K562 (cell line): ENCODE measurements around the gene OR5B21. TPM values are rescaled to one million over a fixed set of nuclear protein-coding genes. Genes with fewer than 3 reads are reported as not detected.

ENCODE experiments used
- ATAC-seq: fragments of 200-7000 bp; cut with Tn5 transposase; 3 replicates; pipeline ENCODE4 v1.9.1; 2020; ENCODE audit warnings: moderate library complexity
- BruUV-seq: library from RNA; stranded (reverse); fragments of 400-500 nt; replicated peaks from 2 replicates; lab custom pipeline; 2021; lab: Mats Ljungman, UMichigan
- CTCF ChIA-PET: fragments of 300-600 bp; formaldehyde crosslinking; extraction: SDS; loops from one replicate; lab custom pipeline; 2021; ENCODE audit warnings: low intra/inter-chr PET ratio; lab: Yijun Ruan, JAX
- POLR2A ChIA-PET: fragments of 300-600, 350-650 bp; sonication (Branson Sonifier 250); formaldehyde crosslinking; extraction: SDS; loops from one replicate; lab custom pipeline; 2021; ENCODE audit warnings: antibody characterized with exemption, inconsistent platforms; lab: Yijun Ruan, JAX
- DNase-seq, 4 experiments: peaks; one replicate each; pipeline versions ENCODE4 v3.0.0 to v3.0.0-alpha.2; 2011 to 2018; ENCODE audit warnings: low spot score in 3 of 4, mixed read lengths in 3 of 4; ENCODE audit errors: extremely low read depth in 1 of 4
- FAIRE-seq: peaks from 2 replicates; lab custom pipeline; 2011; peaks lifted over from hg19 to GRCh38; lab: Jason Lieb, UNC
- H2AFZ ChIP-seq: 2 replicates; pipeline ENCODE4 v1.6.0; 2011; ENCODE audit warnings: low read depth, low read length, control low read depth, inconsistent platforms
- H3K27ac ChIP-seq: fragments of 200-600 bp; 3 replicates; pipeline ENCODE4 v1.8.0; 2011; ENCODE audit warnings: low read depth, mild to moderate bottlenecking, control low read depth, inconsistent platforms, low read length, moderate library complexity, mixed read lengths; ENCODE audit errors: extremely low read depth
- H3K27me3 ChIP-seq, 2 experiments: fragments of 300-600 bp in 1 of 2; 2 replicates in 1 of 2; 3 replicates in 1 of 2; pipeline versions ENCODE4 v1.6.0 to v1.8.0; 2011; ENCODE audit warnings: inconsistent platforms in 2 of 2, low read length in 2 of 2, mild to moderate bottlenecking in 1 of 2, mixed read lengths in 1 of 2, moderate library complexity in 1 of 2; ENCODE audit not compliant: control insufficient read depth in 2 of 2, insufficient read depth in 2 of 2
- H3K36me3 ChIP-seq: fragments of 300-600 bp; 3 replicates; pipeline ENCODE4 v1.8.0; 2011; ENCODE audit warnings: mild to moderate bottlenecking, low read length, inconsistent platforms; ENCODE audit not compliant: control insufficient read depth, insufficient read depth
- H3K4me1 ChIP-seq, 2 experiments: fragments of 200-600 bp in 1 of 2; replicated peaks in 1 of 2; 2 replicates in 1 of 2; 3 replicates in 1 of 2; pipeline versions ENCODE4 v1.5.1 to v1.8.0; 2011; ENCODE audit warnings: inconsistent platforms in 2 of 2, low read length in 2 of 2, mild to moderate bottlenecking in 1 of 2, mixed read lengths in 1 of 2, moderate library complexity in 1 of 2; ENCODE audit not compliant: control insufficient read depth in 2 of 2, insufficient read depth in 2 of 2
- H3K4me2 ChIP-seq: 2 replicates; pipeline ENCODE4 v1.6.1; 2011; ENCODE audit warnings: low read length, control low read depth, inconsistent platforms, mixed read lengths; ENCODE audit not compliant: insufficient read depth
- H3K4me3 ChIP-seq: fragments of 200-600 bp; sonication (generic), shearing (Covaris generic); 2 replicates; pipeline ENCODE4 v1.5.1; 2016; ENCODE audit warnings: control low read depth, inconsistent platforms
- H3K79me2 ChIP-seq: fragments of 200-600 bp; 3 replicates; pipeline ENCODE4 v1.8.0; 2011; ENCODE audit warnings: low read length, inconsistent platforms; ENCODE audit not compliant: control insufficient read depth, insufficient read depth
- H3K9ac ChIP-seq, 2 experiments: 2 replicates each; pipeline versions ENCODE4 v1.6.0 to v1.6.1; 2011; ENCODE audit warnings: low read depth in 2 of 2, low read length in 2 of 2, control low read depth in 1 of 2, inconsistent platforms in 1 of 2, mild to moderate bottlenecking in 1 of 2, mixed read lengths in 1 of 2; ENCODE audit not compliant: insufficient read depth in 1 of 2
- H3K9me1 ChIP-seq: one replicate; pipeline ENCODE4 v1.6.0; 2011; ENCODE audit warnings: inconsistent platforms, mild to moderate bottlenecking, low read length, moderate library complexity; ENCODE audit not compliant: control insufficient read depth, insufficient read depth
- H3K9me3 ChIP-seq: replicated peaks from 2 replicates; pipeline ENCODE4 v1.5.1; 2011; ENCODE audit warnings: low read depth, low read length, inconsistent platforms; ENCODE audit not compliant: control insufficient read depth, insufficient read depth
- H4K20me1 ChIP-seq: replicated peaks from 2 replicates; pipeline ENCODE4 v1.6.1; 2011; ENCODE audit warnings: low read length, inconsistent platforms, mixed read lengths; ENCODE audit not compliant: control insufficient read depth, insufficient read depth
- ARNT ChIP-seq, 2 experiments: fragments of 450-650 bp; IDR thresholded peaks; 2 replicates each; pipeline ENCODE4 v1.6.1; 2016; ENCODE audit warnings: mild to moderate bottlenecking in 1 of 2
- DMBX1 ChIP-seq: fragments of 250-450 bp; sonication (Bioruptor Pico); IDR thresholded peaks from 2 replicates; pipeline ENCODE4 v1.8.0; 2022; ENCODE audit warnings: inconsistent platforms, mild to moderate bottlenecking, moderate library complexity, borderline replicate concordance
- FOXK2 ChIP-seq, 2 experiments: fragments of 450-650 bp; IDR thresholded peaks in 1 of 2; conservative IDR thresholded peaks in 1 of 2; 2 replicates each; pipeline ENCODE4 v1.6.1; 2016; ENCODE audit warnings: low read depth in 2 of 2, mild to moderate bottlenecking in 1 of 2
- FUS ChIP-seq: fragments of 200-400 bp; formaldehyde crosslinking; optimal IDR thresholded peaks from 2 replicates; pipeline ENCODE3; 2017; ENCODE audit warnings: low read depth, low read length
- GTF2A2 ChIP-seq: IDR thresholded peaks from 2 replicates; pipeline ENCODE4 v1.6.1; 2016; ENCODE audit warnings: mild to moderate bottlenecking, missing genetic modification characterization, missing compliant biosample characterization
- LCOR ChIP-seq: sonication (generic); formaldehyde crosslinking; IDR thresholded peaks from 2 replicates; pipeline ENCODE4 v1.8.0; 2022; ENCODE audit warnings: mild to moderate bottlenecking, missing genetic modification reagents
- WGBS: fragments of 100-300 bp; shearing (Covaris generic); methylation state at CpG from one replicate; pipeline ENCODE4 v1.1.6; 2016; ENCODE audit warnings: low coverage, mixed read lengths; ENCODE audit not compliant: insufficient coverage; ENCODE audit errors: missing lambda C conversion rate; 5-methylcytosine and 5-hydroxymethylcytosine counted together
- in situ Hi-C: fragments of 300-500 bp; cut with MboI; formaldehyde crosslinking; loops from 4 replicates; pipeline ENCODE4 v1.15.0; 2018; ENCODE audit warnings: inconsistent platforms, mixed read lengths
- intact Hi-C: fragments of 100-400 bp; cut with micrococcal nuclease; formaldehyde crosslinking; loops from 2 replicates; pipeline ENCODE4 v1.14.2; 2022
- polyA plus RNA-seq, 8 experiments: library from polyadenylated mRNA; depleted of rRNA in 4 of 8; stranded (reverse) in 5 of 8; unstranded in 3 of 8; fragments of >200 nt; fragmentation: Nextera tagmentation in 2 of 8; fragmentation: Illumina TruSeq in 1 of 8; extraction: Ambion mirVana in 2 of 8; extraction: Trizol in 1 of 8; gene quantifications; 2 replicates each; pipeline versions ENCODE4 v1.2.1 to v1.2.3, GENCODE V29; 2011 to 2014; ENCODE audit warnings: inconsistent platforms in 1 of 8, missing spikeins in 1 of 8
- total RNA-seq, 7 experiments: library from RNA; depleted of rRNA in 6 of 7; stranded (reverse); fragments of >200 nt in 6 of 7; fragmentation: Illumina TruSeq in 2 of 7; extraction: Trizol in 2 of 7; gene quantifications; 2 replicates each; pipeline versions ENCODE4 v1.2.1 to v1.2.3, GENCODE V29; 2011 to 2021; ENCODE audit warnings: low replicate concordance in 1 of 7
- TF ChIP-seq, protein P1 (sequence below): fragments of 200-800 bp; sonication (Bioruptor generic); IDR thresholded peaks from 2 replicates; pipeline ENCODE4 v1.6.1; 2017; ENCODE audit warnings: missing genetic modification characterization, missing compliant biosample characterization
- TF ChIP-seq, protein P2 (sequence below), 2 experiments: IDR thresholded peaks in 1 of 2; conservative IDR thresholded peaks in 1 of 2; 2 replicates each; pipeline ENCODE4 v1.6.1; 2016; ENCODE audit warnings: low read depth in 2 of 2, mild to moderate bottlenecking in 1 of 2, missing compliant biosample characterization in 1 of 2, missing genetic modification characterization in 1 of 2, moderate library complexity in 1 of 2
- TF ChIP-seq, protein P3 (sequence below), 2 experiments: fragments of 450-650 bp; IDR thresholded peaks; 2 replicates each; pipeline ENCODE4 v1.6.1; 2016; ENCODE audit warnings: mild to moderate bottlenecking in 2 of 2, borderline replicate concordance in 1 of 2, low read depth in 1 of 2, moderate library complexity in 1 of 2

OR5B21 gene
- total and polyA plus RNA-seq, 9 of the 15 experiments (the other 6 are each of a cell fraction or from before 2014, with no cell fraction given) = not detected

DNA sequence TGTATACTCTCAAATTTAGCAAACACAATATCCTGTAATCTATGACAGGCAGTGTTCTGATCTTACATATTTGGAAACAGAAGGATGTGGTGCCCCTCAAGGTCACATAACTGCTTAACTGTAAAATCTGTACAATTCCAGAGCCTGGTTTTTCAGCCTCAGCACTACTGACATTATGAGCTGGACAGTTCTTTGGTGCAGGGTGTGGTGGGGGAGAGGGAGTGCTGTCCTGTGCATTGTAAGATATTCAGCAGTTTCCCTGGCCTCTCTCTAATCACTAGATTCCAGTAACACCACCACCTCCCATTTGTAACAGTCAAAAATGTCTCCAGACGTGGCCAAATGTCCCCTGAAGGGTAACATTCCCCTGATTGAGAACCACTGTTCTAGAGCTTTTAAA lies 1.8 kb upstream of the OR5B21 start:
- Histone ChIP-seq H3K9me3 (no peaks in the 10 kb centered on the region), H3K36me3 (no peaks in the 10 kb centered on the region), H3K27ac (no peak overlapping the region), H3K4me3 (no peak overlapping the region), H4K20me1 (no peaks in the 10 kb centered on the region), H3K4me1 (no peaks in the 10 kb centered on the region), H3K27me3 (no peaks in the 10 kb centered on the region), H2AFZ (no peak overlapping the region), H3K9me1 (no peaks in the 10 kb centered on the region), H3K9ac (no peak overlapping the region), H3K79me2 (no peaks in the 10 kb centered on the region), H3K4me2 (no peak overlapping the region)
- BruUV-seq = no TSS peak
- CTCF ChIA-PET = no interaction called here
- no peak for ATAC-seq
- POLR2A ChIA-PET = no interaction called here
- 0% methylated on average over 1 of the region's 1 CpG for WGBS
- DNase-seq = no peak
- FAIRE-seq = no peak
- in situ Hi-C loops = loop anchor here (10.0 to 25.0 kb wide), 3 partner anchors 697 to 1165 kb away; partner anchors contain the start of genes CLP1 and ZDHHC5
- intact Hi-C loops = loop anchor here (5.0 to 10.0 kb wide), 2 partner anchors 675 to 1162 kb away; no protein-coding TSS in a partner anchor
- TF ChIP-seq, protein P1, sequence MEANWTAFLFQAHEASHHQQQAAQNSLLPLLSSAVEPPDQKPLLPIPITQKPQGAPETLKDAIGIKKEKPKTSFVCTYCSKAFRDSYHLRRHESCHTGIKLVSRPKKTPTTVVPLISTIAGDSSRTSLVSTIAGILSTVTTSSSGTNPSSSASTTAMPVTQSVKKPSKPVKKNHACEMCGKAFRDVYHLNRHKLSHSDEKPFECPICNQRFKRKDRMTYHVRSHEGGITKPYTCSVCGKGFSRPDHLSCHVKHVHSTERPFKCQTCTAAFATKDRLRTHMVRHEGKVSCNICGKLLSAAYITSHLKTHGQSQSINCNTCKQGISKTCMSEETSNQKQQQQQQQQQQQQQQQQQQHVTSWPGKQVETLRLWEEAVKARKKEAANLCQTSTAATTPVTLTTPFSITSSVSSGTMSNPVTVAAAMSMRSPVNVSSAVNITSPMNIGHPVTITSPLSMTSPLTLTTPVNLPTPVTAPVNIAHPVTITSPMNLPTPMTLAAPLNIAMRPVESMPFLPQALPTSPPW = no peak
- TF ChIP-seq, protein P2, sequence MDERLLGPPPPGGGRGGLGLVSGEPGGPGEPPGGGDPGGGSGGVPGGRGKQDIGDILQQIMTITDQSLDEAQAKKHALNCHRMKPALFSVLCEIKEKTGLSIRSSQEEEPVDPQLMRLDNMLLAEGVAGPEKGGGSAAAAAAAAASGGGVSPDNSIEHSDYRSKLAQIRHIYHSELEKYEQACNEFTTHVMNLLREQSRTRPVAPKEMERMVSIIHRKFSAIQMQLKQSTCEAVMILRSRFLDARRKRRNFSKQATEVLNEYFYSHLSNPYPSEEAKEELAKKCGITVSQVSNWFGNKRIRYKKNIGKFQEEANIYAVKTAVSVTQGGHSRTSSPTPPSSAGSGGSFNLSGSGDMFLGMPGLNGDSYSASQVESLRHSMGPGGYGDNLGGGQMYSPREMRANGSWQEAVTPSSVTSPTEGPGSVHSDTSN (CRISPR knock-in tag; IDR thresholded peaks at IDR 0.05; ENCODE audit: low read depth) = no peak
- TF ChIP-seq, protein P2 (tag; conservative IDR thresholded peaks at IDR 0.05; ENCODE audit: low read depth) = no peak
- TF ChIP-seq GTF2A2 (tag) = no peak
- no peak for TF ChIP-seq DMBX1 (CRISPR knock-in tag)
- TF ChIP-seq, protein P3, sequence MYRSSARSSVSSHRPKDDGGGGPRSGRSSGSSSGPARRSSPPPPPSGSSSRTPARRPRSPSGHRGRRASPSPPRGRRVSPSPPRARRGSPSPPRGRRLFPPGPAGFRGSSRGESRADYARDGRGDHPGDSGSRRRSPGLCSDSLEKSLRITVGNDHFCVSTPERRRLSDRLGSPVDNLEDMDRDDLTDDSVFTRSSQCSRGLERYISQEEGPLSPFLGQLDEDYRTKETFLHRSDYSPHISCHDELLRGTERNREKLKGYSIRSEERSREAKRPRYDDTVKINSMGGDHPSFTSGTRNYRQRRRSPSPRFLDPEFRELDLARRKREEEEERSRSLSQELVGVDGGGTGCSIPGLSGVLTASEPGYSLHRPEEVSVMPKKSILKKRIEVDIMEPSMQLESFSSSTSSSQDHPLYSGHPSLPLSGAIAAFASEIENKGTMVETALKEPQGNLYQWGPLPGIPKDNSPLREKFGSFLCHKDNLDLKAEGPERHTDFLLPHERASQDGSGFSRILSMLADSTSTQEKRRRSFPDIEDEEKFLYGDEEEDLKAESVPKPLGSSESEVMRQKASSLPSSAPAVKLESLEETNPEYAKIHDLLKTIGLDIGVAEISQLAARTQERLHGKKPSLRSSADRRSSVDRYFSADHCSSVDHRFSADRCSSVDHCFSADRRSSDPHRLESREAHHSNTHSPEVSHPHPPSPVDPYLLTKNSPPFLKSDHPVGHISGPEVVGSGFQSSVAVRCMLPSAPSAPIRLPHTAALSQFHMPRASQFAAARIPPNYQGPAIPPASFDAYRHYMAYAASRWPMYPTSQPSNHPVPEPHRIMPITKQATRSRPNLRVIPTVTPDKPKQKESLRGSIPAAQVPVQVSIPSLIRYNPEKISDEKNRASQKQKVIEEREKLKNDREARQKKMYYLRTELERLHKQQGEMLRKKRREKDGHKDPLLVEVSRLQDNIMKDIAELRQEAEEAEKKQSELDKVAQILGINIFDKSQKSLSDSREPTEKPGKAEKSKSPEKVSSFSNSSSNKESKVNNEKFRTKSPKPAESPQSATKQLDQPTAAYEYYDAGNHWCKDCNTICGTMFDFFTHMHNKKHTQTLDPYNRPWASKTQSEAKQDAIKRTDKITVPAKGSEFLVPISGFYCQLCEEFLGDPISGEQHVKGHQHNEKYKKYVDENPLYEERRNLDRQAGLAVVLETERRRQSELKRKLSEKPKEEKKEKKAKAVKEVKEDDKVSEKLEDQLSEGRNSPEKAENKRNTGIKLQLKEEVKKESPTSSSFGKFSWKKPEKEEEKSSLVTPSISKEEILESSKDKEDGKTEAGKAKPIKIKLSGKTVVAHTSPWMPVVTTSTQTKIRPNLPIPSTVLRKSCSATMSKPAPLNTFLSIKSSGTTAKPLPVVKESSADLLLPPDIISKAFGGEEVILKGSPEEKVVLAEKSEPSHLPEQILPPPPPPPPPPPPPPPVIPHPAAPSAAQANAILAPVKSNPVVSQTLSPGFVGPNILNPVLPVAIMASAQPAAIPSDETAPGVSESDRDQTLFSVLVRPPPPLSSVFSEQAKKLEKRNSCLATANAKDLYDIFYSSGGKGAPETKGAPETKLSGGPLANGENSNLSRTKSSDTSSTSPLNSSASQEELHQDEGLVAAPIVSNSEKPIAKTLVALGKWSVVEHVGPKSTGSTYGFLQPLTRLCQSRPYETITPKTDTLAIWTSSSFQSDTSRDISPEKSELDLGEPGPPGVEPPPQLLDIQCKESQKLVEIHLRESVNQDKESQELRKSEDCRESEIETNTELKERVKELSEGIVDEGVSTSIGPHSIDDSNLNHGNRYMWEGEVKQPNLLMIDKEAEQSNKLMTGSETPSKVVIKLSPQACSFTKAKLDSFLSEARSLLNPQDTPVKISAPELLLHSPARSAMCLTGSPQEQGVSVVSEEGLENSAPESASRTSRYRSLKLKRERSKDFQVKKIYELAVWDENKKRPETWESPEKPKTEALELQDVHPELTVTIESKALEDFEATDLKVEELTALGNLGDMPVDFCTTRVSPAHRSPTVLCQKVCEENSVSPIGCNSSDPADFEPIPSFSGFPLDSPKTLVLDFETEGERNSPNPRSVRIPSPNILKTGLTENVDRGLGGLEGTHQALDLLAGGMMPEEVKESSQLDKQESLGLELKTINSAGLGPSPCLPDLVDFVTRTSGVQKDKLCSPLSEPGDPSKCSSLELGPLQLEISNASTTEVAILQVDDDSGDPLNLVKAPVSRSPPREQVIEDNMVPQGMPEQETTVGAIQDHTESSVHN (IDR thresholded peaks at IDR 0.05; ENCODE audit: borderline replicate concordance in 1 of 2, low read depth in 1 of 2) = no peak
- TF ChIP-seq FOXK2 (conservative IDR thresholded peaks at IDR 0.05 in 1 of 2, IDR thresholded peaks at IDR 0.05 in 1 of 2; ENCODE audit: low read depth in 2 of 2) = no peak
- TF ChIP-seq FUS = no peak
- no peak for TF ChIP-seq LCOR (CRISPR knock-in tag)
- no peak for TF ChIP-seq ARNT (IDR thresholded peaks at IDR 0.05)
